ENCODE results near the gene STK39. TPM values are rescaled to one million over a fixed set of nuclear protein-coding genes. Genes with fewer than 3 reads are reported as not detected.

STK39 gene
- total RNA-seq, 2 experiments from 2014 or later = 7.9 to 9.5 TPM

DNA sequence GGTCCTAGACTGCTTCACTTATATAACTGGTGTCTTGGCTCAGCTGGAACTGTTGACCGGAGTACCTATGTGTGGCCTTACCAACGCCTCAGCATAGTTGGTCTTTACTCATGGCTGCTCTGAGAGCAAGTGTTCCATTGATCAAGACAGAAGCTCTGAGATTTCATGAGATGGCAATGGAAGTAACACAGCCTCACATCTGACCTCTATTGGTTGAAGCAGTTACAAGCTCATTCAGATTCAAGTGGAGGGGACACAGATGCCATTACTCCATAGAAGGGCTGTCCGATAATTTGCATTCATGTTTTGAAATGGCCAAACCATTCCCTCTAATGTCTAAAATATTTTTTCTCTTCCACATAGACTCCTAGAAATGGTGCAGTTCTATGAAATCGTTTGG lies 46.4 kb upstream of the STK39 start:
- Histone ChIP-seq H3K27ac (ENCODE audit: low read depth in 1 of 2, low read length in 2 of 2) (no peak overlapping the region), H3K4me3 (ENCODE audit: low read length) (no peak overlapping the region), H3K9me3 (ENCODE audit: control insufficient read depth in 1 of 2, insufficient read depth in 1 of 2, low read length in 2 of 2) (no peaks in the 10 kb centered on the region), H3K36me3 (ENCODE audit: insufficient read depth, low read length) (no peaks in the 10 kb centered on the region), H3K4me1 (ENCODE audit: insufficient read depth, low read length) (no peaks in the 10 kb centered on the region), H3K27me3 (ENCODE audit: control insufficient read depth in 1 of 2, insufficient read depth in 2 of 2, low read length in 2 of 2) (no peaks in the 10 kb centered on the region)
- no peak overlapping the region for H3K4me3 Mint-ChIP-seq
- H3K4me1 Mint-ChIP-seq (ENCODE audit: low read depth) = no peaks in the 10 kb centered on the region
- peak in 2 of 14 experiments; percentile 1 to 14 for DNase-seq
- ChIA-PET CTCF (interaction anchor here (0.6 kb wide), 1 partner anchor 1943 kb away, joined by 3 read pairs; no protein-coding TSS in a partner anchor), POLR2A (no interaction called here)
- TF ChIP-seq, protein P1, sequence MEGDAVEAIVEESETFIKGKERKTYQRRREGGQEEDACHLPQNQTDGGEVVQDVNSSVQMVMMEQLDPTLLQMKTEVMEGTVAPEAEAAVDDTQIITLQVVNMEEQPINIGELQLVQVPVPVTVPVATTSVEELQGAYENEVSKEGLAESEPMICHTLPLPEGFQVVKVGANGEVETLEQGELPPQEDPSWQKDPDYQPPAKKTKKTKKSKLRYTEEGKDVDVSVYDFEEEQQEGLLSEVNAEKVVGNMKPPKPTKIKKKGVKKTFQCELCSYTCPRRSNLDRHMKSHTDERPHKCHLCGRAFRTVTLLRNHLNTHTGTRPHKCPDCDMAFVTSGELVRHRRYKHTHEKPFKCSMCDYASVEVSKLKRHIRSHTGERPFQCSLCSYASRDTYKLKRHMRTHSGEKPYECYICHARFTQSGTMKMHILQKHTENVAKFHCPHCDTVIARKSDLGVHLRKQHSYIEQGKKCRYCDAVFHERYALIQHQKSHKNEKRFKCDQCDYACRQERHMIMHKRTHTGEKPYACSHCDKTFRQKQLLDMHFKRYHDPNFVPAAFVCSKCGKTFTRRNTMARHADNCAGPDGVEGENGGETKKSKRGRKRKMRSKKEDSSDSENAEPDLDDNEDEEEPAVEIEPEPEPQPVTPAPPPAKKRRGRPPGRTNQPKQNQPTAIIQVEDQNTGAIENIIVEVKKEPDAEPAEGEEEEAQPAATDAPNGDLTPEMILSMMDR (IDR thresholded peaks at IDR 0.05) = no peak
- H3K27ac Mint-ChIP-seq = no peak overlapping the region
- no peak for ATAC-seq (ENCODE audit: poor library complexity)
- intact Hi-C loops (cut with DNase I, micrococcal nuclease) = no loop called here
- no peaks in the 10 kb centered on the region for H3K36me3 Mint-ChIP-seq (ENCODE audit: low read depth)
- no peaks in the 10 kb centered on the region for H3K9me3 Mint-ChIP-seq
- H3K27me3 Mint-ChIP-seq = no peaks in the 10 kb centered on the region

DNA sequence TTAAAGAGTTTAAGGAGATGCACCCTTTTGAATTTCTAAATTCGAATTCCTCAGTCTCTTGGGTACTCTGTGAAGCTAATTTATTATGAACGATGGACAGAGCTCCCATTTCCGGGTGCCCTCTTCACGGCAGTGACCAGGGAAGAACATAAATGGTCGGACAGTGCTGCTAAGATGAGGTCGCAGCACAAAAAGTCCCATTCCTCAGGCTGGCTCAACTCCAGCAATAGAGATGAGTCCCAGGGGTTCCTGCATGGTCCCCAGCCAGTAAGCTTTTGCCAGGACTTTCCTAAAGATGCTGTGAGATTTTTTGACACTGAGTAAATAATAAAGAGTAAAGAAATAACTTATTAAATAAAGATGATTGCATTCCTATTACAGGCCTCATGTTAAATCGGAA lies 43.0 kb upstream of the STK39 start:
- ChIA-PET CTCF (no interaction called here), POLR2A (no interaction called here)
- Histone ChIP-seq H3K4me3 (ENCODE audit: low read length) (no peak overlapping the region), H3K36me3 (ENCODE audit: insufficient read depth, low read length) (no peaks in the 10 kb centered on the region), H3K4me1 (ENCODE audit: insufficient read depth, low read length) (no peaks in the 10 kb centered on the region), H3K9me3 (ENCODE audit: control insufficient read depth in 1 of 2, insufficient read depth in 1 of 2, low read length in 2 of 2) (no peaks in the 10 kb centered on the region), H3K27ac (ENCODE audit: low read depth in 1 of 2, low read length in 2 of 2) (no peak overlapping the region), H3K27me3 (ENCODE audit: control insufficient read depth in 1 of 2, insufficient read depth in 2 of 2, low read length in 2 of 2) (no peaks in the 10 kb centered on the region)
- Mint-ChIP-seq H3K4me1 (ENCODE audit: low read depth) (no peaks in the 10 kb centered on the region), H3K9me3 (no peaks in the 10 kb centered on the region), H3K36me3 (ENCODE audit: low read depth) (no peaks in the 10 kb centered on the region), H3K4me3 (no peak overlapping the region), H3K27ac (no peak overlapping the region), H3K27me3 (no peaks in the 10 kb centered on the region)
- intact Hi-C loops (cut with DNase I, micrococcal nuclease) = loop anchor here (1.0 kb wide), 2 partner anchors 12 to 13 kb away; no protein-coding TSS in a partner anchor
- ATAC-seq (ENCODE audit: poor library complexity) (no peak), DNase-seq (no peak)
- TF ChIP-seq, protein P1 (IDR thresholded peaks at IDR 0.05) = no peak

DNA sequence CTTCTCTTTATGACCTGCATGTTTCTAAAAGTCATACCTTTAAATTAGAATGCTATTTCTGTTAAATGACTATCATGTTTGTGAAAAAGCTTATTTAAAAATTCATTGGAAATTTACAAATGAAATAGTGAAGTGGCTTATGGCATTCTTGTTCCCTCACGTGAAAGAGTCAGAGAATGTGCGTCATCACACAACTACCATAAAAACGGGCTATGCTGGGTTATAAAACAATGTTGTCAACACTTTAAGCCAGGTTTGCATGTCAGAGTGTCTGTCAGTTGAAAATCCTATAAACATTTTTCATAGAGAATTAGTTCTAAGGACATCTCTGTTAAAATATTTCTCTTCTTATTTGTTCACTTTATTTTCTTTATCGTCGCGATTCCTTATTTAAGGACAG lies 42.5 kb upstream of the STK39 start:
- Mint-ChIP-seq H3K27ac (no peak overlapping the region), H3K27me3 (no peaks in the 10 kb centered on the region), H3K36me3 (ENCODE audit: low read depth) (no peaks in the 10 kb centered on the region), H3K4me3 (no peak overlapping the region), H3K4me1 (ENCODE audit: low read depth) (no peaks in the 10 kb centered on the region), H3K9me3 (no peaks in the 10 kb centered on the region)
- H3K27ac ChIP-seq (ENCODE audit: low read depth in 1 of 2, low read length in 2 of 2) = no peak overlapping the region
- no peaks in the 10 kb centered on the region for H3K36me3 ChIP-seq (ENCODE audit: insufficient read depth, low read length)
- no peak for ATAC-seq (ENCODE audit: poor library complexity)
- POLR2A ChIA-PET = no interaction called here
- H3K9me3 ChIP-seq (ENCODE audit: control insufficient read depth in 1 of 2, insufficient read depth in 1 of 2, low read length in 2 of 2) = no peaks in the 10 kb centered on the region
- DNase-seq = no peak
- H3K27me3 ChIP-seq (ENCODE audit: control insufficient read depth in 1 of 2, insufficient read depth in 2 of 2, low read length in 2 of 2) = no peaks in the 10 kb centered on the region
- H3K4me3 ChIP-seq (ENCODE audit: low read length) = no peak overlapping the region
- TF ChIP-seq, protein P1 (IDR thresholded peaks at IDR 0.05) = no peak
- intact Hi-C loops (cut with DNase I, micrococcal nuclease) = loop anchor here (1.0 kb wide), 2 partner anchors 12 to 13 kb away; no protein-coding TSS in a partner anchor
- CTCF ChIA-PET = no interaction called here
- no peaks in the 10 kb centered on the region for H3K4me1 ChIP-seq (ENCODE audit: insufficient read depth, low read length)
